GM12878 (cell line): ENCODE data around the gene GOLIM4.

Experiments used
- BMI1 ChIP-seq: fragments of 450-650 bp; IDR thresholded peaks from 2 replicates; pipeline ENCODE4 v1.6.1; 2016; ENCODE audit warnings: mild to moderate bottlenecking, moderate library complexity, borderline replicate concordance
- CREB1 ChIP-seq: IDR thresholded peaks from 2 replicates; pipeline ENCODE4 v1.6.1; 2012; ENCODE audit warnings: low read depth, mild to moderate bottlenecking, inconsistent platforms
- MTA3 ChIP-seq: IDR thresholded peaks from 2 replicates; pipeline ENCODE4 v1.6.1; 2012; ENCODE audit warnings: low read length, inconsistent platforms, borderline replicate concordance
- STAT3 ChIP-seq: IDR thresholded peaks from 2 replicates; pipeline ENCODE4 v1.6.1; 2011; ENCODE audit warnings: low read depth, low read length, improper control_type of control experiment
- ZNF274 ChIP-seq: IDR thresholded peaks from one replicate; pipeline ENCODE4 v1.8.0; 2011; ENCODE audit not compliant: insufficient read length, insufficient read depth
- ZNF384 ChIP-seq: IDR thresholded peaks from 2 replicates; pipeline ENCODE4 v1.6.1; 2012; ENCODE audit warnings: low read depth, mild to moderate bottlenecking, low read length, improper control_type of control experiment, borderline replicate concordance
- TF ChIP-seq, protein P1 (sequence below), 3 experiments: IDR thresholded peaks in 2 of 3; conservative IDR thresholded peaks in 1 of 3; 2 replicates each; pipeline ENCODE4 v1.5.1; 2011; ENCODE audit warnings: low read depth in 3 of 3, low read length in 3 of 3, mild to moderate bottlenecking in 3 of 3, control low read depth in 2 of 3, moderate library complexity in 2 of 3, inconsistent platforms in 1 of 3, mixed read lengths in 1 of 3; ENCODE audit not compliant: control insufficient read depth in 2 of 3, insufficient read depth in 1 of 3; ENCODE audit errors: extremely low read depth in 1 of 3

GRCh38 chr3:168080499-168081170, 15.1 kb downstream of the GOLIM4 start:
- no peak for TF ChIP-seq MTA3
- TF ChIP-seq, protein P1, sequence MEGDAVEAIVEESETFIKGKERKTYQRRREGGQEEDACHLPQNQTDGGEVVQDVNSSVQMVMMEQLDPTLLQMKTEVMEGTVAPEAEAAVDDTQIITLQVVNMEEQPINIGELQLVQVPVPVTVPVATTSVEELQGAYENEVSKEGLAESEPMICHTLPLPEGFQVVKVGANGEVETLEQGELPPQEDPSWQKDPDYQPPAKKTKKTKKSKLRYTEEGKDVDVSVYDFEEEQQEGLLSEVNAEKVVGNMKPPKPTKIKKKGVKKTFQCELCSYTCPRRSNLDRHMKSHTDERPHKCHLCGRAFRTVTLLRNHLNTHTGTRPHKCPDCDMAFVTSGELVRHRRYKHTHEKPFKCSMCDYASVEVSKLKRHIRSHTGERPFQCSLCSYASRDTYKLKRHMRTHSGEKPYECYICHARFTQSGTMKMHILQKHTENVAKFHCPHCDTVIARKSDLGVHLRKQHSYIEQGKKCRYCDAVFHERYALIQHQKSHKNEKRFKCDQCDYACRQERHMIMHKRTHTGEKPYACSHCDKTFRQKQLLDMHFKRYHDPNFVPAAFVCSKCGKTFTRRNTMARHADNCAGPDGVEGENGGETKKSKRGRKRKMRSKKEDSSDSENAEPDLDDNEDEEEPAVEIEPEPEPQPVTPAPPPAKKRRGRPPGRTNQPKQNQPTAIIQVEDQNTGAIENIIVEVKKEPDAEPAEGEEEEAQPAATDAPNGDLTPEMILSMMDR (IDR thresholded peaks at IDR 0.05 in 2 of 3, conservative IDR thresholded peaks at IDR 0.05 in 1 of 3; ENCODE audit: control insufficient read depth in 2 of 3, extremely low read depth in 1 of 3, insufficient read depth in 1 of 3, low read depth in 3 of 3, low read length in 3 of 3): no peak
- no peak for TF ChIP-seq BMI1
- TF ChIP-seq ZNF384: no peak
- TF ChIP-seq CREB1: no peak
- no peak for TF ChIP-seq ZNF274
- no peak for TF ChIP-seq STAT3
